Fibroblast of lung (primary cell): ENCODE results near the gene ZGLP1. TPM values are rescaled to one million over a fixed set of nuclear protein-coding genes. Genes with fewer than 3 reads are reported as not detected.

Source experiments
- DNase-seq, 2 donors: peaks; one replicate each; pipeline versions ENCODE4 v3.0.0 to v3.0.0-alpha.2; 2010; ENCODE audit warnings: low read depth in 2 of 2
- H2AFZ ChIP-seq: 2 replicates; pipeline ENCODE4 v1.5.1; 2012; ENCODE audit warnings: low read length, control low read depth, inconsistent platforms
- H3K27ac ChIP-seq: 2 replicates; pipeline ENCODE4 v1.5.1; 2011; ENCODE audit warnings: low read length, control low read depth; ENCODE audit not compliant: insufficient read depth
- H3K27me3 ChIP-seq: 2 replicates; pipeline ENCODE4 v1.5.1; 2011; ENCODE audit warnings: mild to moderate bottlenecking, low read length; ENCODE audit not compliant: control insufficient read depth, insufficient read depth
- H3K36me3 ChIP-seq: 2 replicates; pipeline ENCODE4 v1.5.1; 2011; ENCODE audit warnings: low read length; ENCODE audit not compliant: control insufficient read depth, insufficient read depth
- H3K4me1 ChIP-seq: 2 replicates; pipeline ENCODE4 v1.5.1; 2011; ENCODE audit warnings: low read length; ENCODE audit not compliant: control insufficient read depth, insufficient read depth; ENCODE audit errors: extremely low read depth
- H3K4me2 ChIP-seq: 2 replicates; pipeline ENCODE4 v1.5.1; 2011; ENCODE audit warnings: low read length, control low read depth; ENCODE audit not compliant: insufficient read depth; ENCODE audit errors: extremely low read depth
- H3K4me3 ChIP-seq, 4 experiments: fragments of 200-600 bp in 1 of 4; sonication (generic) in 1 of 4; replicated peaks in 1 of 4; 2 replicates each; pipeline ENCODE4 v1.5.1; 2011 to 2016; ENCODE audit warnings: low read length in 4 of 4, low read depth in 3 of 4, mild to moderate bottlenecking in 3 of 4, control low read depth in 2 of 4, inconsistent platforms in 1 of 4, mixed read lengths in 1 of 4; ENCODE audit not compliant: insufficient read depth in 1 of 4; ENCODE audit errors: control extremely low read depth in 1 of 4
- H3K79me2 ChIP-seq: 2 replicates; pipeline ENCODE4 v1.5.1; 2012; ENCODE audit warnings: mild to moderate bottlenecking, low read length, inconsistent platforms; ENCODE audit not compliant: control insufficient read depth, insufficient read depth
- H3K9ac ChIP-seq: 2 replicates; pipeline ENCODE4 v1.5.1; 2011; ENCODE audit warnings: mild to moderate bottlenecking, low read length, control low read depth; ENCODE audit not compliant: insufficient read depth
- H3K9me3 ChIP-seq: 2 replicates; pipeline ENCODE4 v1.5.1; 2012; ENCODE audit warnings: low read depth, low read length; ENCODE audit not compliant: control insufficient read depth, insufficient read depth
- H4K20me1 ChIP-seq: 2 replicates; pipeline ENCODE4 v1.5.1; 2011; ENCODE audit warnings: low read length; ENCODE audit not compliant: control insufficient read depth, insufficient read depth; ENCODE audit errors: extremely low read depth
- CTCF ChIP-seq, 2 donors: IDR thresholded peaks in 1 of 2; conservative IDR thresholded peaks in 1 of 2; 1 replicate in 1 of 2; 2 replicates in 1 of 2; pipeline ENCODE4 v1.5.1; 2011 to 2012; ENCODE audit warnings: low read length in 2 of 2, control low read depth in 1 of 2, inconsistent platforms in 1 of 2, low read depth in 1 of 2, mild to moderate bottlenecking in 1 of 2
- EZH2 ChIP-seq: IDR thresholded peaks from 2 replicates; pipeline ENCODE4 v1.5.1; 2012; ENCODE audit warnings: low read length, control low read depth, mild to moderate bottlenecking; ENCODE audit errors: missing control alignments
- polyA plus RNA-seq, 2 donors: library from polyadenylated mRNA; depleted of rRNA in 1 of 2; stranded (reverse) in 1 of 2; unstranded in 1 of 2; fragments of >200 nt; gene quantifications; 2 replicates each; pipeline ENCODE4 v1.2.1, GENCODE V29; 2011 to 2012; ENCODE audit warnings: missing spikeins in 1 of 2
- total RNA-seq: library from RNA; depleted of rRNA; stranded (reverse); fragments of >200 nt; gene quantifications from 2 replicates; pipeline ENCODE4 v1.2.1, GENCODE V29; 2014

ZGLP1 gene
- total and polyA plus RNA-seq, 2 donors (not counting 1 experiment from before 2014, with no cell fraction given), result 0.35 to 0.66 TPM

- H3K79me2 ChIP-seq, result peaks cover 26% of the 10 kb centered on the region
- DNase-seq, result no peak
- peaks cover 29% of the 10 kb centered on the region for H3K36me3 ChIP-seq
- H3K4me2 ChIP-seq, result no peak overlapping the region
- no peaks in the 10 kb centered on the region for H4K20me1 ChIP-seq
- no peaks in the 10 kb centered on the region for H3K9me3 ChIP-seq
- no peak overlapping the region for H2AFZ ChIP-seq
- no peak overlapping the region for H3K9ac ChIP-seq
- H3K27me3 ChIP-seq, result no peaks in the 10 kb centered on the region
- peaks cover 6% of the 10 kb centered on the region for H3K4me1 ChIP-seq
- TF ChIP-seq CTCF (conservative IDR thresholded peaks at IDR 0.05 in 1 of 2, IDR thresholded peaks at IDR 0.05 in 1 of 2; ENCODE audit: low read depth in 1 of 2, low read length in 2 of 2), result no peak
- no peak for TF ChIP-seq EZH2
- H3K4me3 ChIP-seq, result no peak overlapping the region
- H3K27ac ChIP-seq, result no peak overlapping the region
These were observed 19.2 kb upstream of the ZGLP1 start for GRCh38 chr19:10328558-10329429.

DNA sequence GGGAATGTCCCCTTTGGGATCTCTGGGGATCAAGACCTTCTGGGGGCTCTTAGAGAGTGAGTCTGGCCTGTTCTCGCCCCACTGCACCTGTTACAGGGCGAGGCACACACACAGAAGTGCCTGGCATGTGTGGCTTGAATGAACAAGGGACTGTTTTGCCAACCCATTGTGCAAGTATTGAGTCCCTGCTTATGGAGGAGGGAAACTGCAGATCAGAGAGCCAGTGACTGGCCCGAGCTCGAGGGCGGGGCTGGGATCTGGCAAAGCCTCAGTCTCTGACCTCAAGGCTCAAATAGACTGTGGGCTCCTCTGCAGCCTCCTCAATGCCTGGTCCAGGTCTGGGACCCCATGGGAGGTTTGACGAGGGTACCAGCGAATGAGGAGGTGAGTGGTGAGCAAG is 18.2 kb upstream of the ZGLP1 start:
- no peak overlapping the region for H3K4me2 ChIP-seq

DNA sequence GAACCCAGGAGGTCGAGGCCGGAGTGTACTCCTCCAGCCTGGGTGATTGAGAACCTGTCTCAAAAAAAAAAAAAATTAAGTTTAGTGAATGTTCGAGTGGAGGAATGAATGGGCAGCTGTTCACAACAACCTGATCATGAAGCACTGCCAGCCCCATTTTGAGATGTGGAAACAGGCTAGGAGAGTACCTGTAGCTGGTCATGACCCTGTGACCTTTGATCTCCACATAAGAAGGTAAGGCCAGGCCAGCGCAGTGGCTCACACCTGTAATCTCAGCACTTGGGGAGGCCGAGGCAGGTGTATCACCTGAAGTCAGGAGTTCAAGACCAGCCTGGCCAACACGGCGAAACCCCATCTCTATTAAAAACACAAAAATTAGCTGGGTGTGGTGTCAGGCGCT is 16.1 kb upstream of the ZGLP1 start:
- H3K27ac ChIP-seq, result no peak overlapping the region
- H3K4me3 ChIP-seq, result no peak overlapping the region
- peaks cover 36% of the 10 kb centered on the region for H3K36me3 ChIP-seq

More for the DNA sequence above, 18.2 kb upstream of the ZGLP1 start:
- Histone ChIP-seq H3K36me3 (peaks cover 32% of the 10 kb centered on the region), H3K27me3 (no peaks in the 10 kb centered on the region), H3K4me3 (no peak overlapping the region), H3K27ac (no peak overlapping the region), H3K9ac (no peak overlapping the region), H3K9me3 (no peaks in the 10 kb centered on the region), H3K79me2 (peaks cover 24% of the 10 kb centered on the region), H3K4me1 (peaks cover 4% of the 10 kb centered on the region), H2AFZ (no peak overlapping the region), H4K20me1 (no peaks in the 10 kb centered on the region)
- DNase-seq, result no peak
- TF ChIP-seq CTCF (conservative IDR thresholded peaks at IDR 0.05 in 1 of 2, IDR thresholded peaks at IDR 0.05 in 1 of 2; ENCODE audit: low read depth in 1 of 2, low read length in 2 of 2) (no peak), EZH2 (no peak)

More for the DNA sequence above, 16.1 kb upstream of the ZGLP1 start:
- H3K79me2 ChIP-seq, result peaks cover 8% of the 10 kb centered on the region
- H4K20me1 ChIP-seq, result no peaks in the 10 kb centered on the region
- H3K4me2 ChIP-seq, result no peak overlapping the region
- H3K9ac ChIP-seq, result no peak overlapping the region
- DNase-seq, result no peak
- no peak overlapping the region for H2AFZ ChIP-seq
- no peaks in the 10 kb centered on the region for H3K27me3 ChIP-seq
- no peaks in the 10 kb centered on the region for H3K9me3 ChIP-seq
- no peaks in the 10 kb centered on the region for H3K4me1 ChIP-seq
- TF ChIP-seq CTCF (conservative IDR thresholded peaks at IDR 0.05 in 1 of 2, IDR thresholded peaks at IDR 0.05 in 1 of 2; ENCODE audit: low read depth in 1 of 2, low read length in 2 of 2) (no peak), EZH2 (no peak)
